GM19372 (cell line): Measurements from ENCODE around the gene SSNA1.

Experiments used
- ATAC-seq: cut with Tn5 transposase; IDR thresholded peaks from one replicate; pipeline ENCODE4 v1.9.1; 2021; ENCODE audit warnings: mild to moderate bottlenecking, low read depth, moderate library complexity; ENCODE audit not compliant: unreplicated experiment

Gene SSNA1

GRCh38 chr9:137198051-137198901, 9.8 kb downstream of the SSNA1 start:
- ATAC-seq: no peak

DNA sequence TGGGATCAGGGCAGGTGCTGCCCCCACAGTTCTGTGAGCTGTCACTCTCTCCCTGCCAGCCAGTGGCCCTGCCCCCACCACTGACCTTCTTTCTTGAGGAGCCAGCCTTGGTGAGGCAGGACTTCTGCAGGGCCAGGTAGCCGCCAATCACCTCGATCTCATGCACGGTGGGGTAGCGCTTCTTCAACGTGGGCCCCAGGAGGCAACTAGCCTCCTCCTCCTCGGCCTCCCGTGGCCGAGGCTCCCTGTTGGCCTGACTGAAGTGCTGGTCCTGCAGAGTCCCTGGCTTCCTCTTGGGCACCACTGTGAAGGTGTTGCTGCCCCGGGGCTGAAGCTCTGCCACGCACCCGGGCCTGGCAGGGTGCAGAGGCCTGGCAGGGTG, 10.4 kb downstream of the SSNA1 start:
- no peak for ATAC-seq

DNA sequence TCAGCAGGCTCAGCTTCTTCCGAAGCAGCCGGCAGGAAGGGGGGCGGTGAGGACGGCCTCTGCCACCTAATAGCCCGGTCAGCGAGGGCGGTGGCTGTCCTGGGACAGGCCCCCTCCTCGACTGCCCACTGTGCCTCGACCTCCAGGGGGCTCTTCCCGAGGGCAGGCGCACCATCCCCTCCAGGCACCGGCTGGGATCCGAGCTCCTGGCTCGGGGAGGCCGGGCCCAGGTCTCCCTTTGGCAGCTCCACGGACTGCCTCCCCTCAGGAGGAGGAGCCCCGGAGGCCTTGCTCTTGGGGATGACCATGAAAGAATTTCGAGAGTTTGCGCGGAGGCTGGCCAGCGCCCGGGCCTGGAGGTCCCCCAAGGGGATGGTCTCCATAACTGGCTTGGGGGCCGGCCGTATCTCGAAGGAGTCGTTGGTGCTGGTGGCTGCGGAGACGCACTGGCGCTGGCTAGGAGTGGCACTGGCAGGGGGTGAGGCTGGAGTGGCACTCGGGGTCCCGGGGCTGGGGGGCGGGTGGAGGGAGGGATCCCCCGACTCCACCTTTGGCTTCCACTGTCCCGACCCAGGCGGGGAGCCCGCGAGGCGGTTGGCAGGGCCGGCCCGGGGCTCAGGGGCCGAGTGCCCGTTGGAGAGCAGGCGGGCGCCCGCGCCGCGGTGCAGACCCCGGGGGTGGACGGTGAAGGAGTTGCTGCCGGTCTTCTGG, 11.1 kb downstream of the SSNA1 start:
- no peak for ATAC-seq

DNA sequence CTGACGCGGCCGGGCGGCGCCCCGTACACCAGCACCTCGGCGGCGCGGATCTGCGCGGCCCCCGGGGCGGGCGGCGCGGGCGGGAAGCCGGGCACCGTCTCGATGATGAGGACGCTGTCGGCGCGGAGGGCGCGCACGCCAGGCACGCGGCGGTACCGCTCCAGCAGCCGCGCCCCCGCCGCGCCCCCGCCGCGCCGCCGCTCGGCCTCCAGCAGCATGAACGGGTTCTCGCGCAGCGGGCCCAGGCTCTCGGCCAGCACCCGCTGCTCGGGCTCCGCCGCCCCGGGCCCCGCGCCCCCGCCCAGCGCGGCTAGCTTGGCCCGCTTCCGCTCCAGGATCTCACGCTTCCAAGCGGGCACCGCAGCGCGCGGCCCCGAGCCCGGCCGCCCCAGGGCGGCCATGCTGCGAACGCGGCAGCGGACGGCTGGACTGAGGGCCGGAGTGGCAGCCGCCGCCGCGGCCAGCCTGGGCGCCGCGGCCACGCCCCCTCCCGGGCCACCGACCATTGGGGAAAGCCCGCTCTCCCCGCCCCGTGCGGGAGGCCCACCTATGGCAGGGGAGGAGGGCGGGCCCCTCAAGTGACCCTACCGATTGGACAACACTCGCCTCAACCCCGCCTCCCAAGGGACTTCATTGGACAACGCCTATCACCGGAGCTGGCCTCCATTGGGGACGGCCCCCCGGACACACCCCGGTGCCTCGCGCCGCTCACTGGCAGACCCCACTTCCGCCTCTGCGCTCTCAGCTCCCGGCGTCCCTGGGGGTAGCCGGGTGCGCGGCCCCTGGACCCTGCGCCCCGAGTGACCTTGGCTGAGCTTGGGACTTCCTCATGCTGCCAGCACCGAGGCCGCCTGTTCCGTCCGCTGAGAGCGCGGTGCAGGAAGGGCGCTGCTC, 12.1 kb downstream of the SSNA1 start, which contains the start of gene TPRN:
TPRN (minus strand) TSS at position 431 of the 894 bp plus-strand sequence; CDS start at position 401, 30 bp downstream.
- ATAC-seq: peak; percentile 90

- no peak for ATAC-seq
Measured at GRCh38 chr9:137201205-137201868, 12.9 kb downstream of the SSNA1 start.

GRCh38 chr9:137202966-137203365, 14.5 kb downstream of the SSNA1 start:
- no peak for ATAC-seq

- no peak for ATAC-seq
Measured at GRCh38 chr9:137204731-137205125, 16.3 kb downstream of the SSNA1 start.

- ATAC-seq: no peak
Measured at GRCh38 chr9:137205126-137206069, 16.9 kb downstream of the SSNA1 start, which contains the start of the genes NDOR1 and TMEM203. Gene NDOR1, plus strand, starts transcription at chr9:137205700. Its CDS starts 78 bp downstream, at chr9:137205778. Gene TMEM203, minus strand, starts transcription at chr9:137205648. Its CDS starts 234 bp downstream, at chr9:137205414.

DNA sequence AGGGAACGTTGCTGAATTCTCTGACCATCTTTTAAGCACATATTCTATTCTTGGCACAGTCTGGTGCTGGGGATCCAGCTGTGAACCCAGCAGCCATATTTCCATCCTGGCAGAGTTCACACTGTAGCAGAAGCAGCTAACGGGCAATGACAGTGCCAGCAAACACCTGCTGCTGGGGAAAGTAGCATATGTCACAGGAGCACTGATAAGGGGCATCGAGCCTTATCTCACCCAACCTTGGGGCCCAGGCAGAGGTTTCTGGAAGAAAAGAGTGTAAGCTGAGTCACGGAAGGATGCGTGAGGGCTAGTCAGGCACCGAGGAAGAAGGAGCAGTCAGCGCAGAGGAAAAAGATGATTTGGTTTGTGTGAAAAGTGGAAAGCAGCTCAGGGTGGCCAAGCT, 18.1 kb downstream of the SSNA1 start:
- no peak for ATAC-seq

DNA sequence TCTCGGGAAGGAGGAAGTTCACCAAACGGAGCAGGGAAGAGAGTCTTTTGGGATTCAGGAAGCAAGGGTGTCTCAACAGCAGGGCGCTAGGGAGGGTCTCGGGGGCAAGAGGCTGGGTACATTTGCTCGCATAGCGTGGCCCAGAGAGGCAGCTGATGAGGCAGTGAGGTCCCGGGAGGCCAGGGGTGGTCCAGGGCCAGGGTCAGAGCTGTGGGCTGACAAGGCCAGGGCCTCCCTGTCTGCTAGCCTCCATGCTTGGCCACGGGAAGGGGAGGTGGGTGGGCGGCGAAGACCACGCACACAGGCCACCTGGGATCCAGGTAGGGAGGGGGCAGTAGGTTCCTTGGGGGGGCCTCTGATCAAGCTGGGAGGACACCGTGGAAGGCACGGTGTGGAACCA, 23.1 kb downstream of the SSNA1 start:
- ATAC-seq: no peak

DNA sequence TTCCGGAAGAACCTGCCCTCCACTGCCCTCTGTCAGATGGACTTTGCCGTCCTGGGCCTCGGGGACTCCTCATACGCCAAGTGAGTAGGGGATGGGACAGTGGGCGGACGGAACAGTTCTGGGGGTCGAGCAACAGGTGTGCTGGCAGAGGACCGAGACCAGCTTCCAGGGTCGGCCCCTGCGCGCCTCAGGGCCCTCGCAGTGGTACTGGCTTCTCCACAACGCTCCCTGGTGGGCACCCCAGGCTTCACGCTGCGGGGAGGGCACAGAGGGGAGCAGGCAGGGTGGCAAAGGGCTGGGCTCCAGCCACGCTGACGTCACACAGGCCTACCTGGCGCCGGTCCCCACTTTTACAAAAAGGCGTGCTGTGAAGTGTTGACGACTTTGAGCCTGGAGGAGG, 24.0 kb downstream of the SSNA1 start:
- ATAC-seq: no peak

DNA sequence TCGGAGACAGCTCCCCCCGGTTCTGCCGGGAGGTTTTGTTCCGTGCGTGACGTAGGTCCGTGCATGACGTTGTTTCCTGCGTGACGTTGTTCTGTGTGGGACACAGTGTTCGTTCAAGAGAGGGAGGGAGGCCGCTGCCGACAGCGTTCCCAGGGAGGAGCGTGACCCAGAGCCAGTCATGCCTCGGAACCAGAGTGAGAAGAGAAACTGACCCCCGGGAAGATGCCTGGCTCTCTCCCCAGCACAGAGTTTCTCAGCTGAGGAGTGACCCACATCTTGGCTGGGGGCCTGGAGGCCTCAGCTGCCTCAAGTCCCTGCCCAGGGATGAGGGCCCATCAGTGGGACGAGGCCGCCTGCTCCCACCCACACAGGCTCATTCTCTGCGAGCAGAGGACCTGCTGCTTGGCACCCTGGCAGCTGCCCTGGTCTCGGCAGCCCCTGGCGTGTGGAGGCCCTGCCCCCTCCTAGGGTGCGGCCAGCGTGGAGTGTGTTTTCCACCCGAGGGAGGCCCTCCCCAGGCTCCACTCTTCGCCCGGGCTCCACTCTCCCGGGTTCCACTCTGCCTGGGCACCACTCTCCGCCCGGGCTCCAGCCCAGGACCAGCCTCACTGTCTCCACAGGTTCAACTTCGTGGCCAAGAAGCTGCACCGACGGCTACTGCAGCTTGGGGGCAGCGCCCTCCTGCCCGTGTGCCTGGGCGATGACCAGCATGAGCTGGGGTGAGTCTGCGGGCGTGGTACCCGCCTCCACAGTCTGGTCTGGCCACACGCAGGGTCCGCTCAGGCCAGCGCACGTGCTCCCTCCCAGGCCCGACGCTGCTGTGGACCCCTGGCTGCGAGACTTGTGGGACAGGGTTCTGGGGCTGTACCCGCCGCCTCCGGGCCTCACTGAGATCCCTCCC, 24.9 kb downstream of the SSNA1 start:
- ATAC-seq: no peak

DNA sequence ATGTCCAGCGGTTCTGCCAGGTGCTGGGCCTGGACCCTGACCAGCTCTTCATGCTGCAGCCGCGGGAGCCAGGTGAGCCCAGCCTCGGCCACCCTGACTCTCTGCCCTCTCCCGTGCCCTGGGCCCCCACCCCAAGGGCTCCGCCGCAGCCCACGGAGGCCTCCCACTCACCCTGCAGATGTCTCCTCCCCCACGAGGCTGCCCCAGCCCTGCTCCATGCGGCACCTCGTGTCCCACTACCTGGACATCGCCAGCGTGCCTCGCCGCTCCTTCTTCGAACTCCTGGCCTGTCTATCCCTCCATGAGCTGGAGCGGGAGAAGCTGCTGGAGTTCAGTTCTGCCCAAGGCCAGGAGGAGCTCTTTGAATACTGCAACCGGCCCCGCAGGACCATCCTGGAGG, 26.1 kb downstream of the SSNA1 start:
- no peak for ATAC-seq

DNA sequence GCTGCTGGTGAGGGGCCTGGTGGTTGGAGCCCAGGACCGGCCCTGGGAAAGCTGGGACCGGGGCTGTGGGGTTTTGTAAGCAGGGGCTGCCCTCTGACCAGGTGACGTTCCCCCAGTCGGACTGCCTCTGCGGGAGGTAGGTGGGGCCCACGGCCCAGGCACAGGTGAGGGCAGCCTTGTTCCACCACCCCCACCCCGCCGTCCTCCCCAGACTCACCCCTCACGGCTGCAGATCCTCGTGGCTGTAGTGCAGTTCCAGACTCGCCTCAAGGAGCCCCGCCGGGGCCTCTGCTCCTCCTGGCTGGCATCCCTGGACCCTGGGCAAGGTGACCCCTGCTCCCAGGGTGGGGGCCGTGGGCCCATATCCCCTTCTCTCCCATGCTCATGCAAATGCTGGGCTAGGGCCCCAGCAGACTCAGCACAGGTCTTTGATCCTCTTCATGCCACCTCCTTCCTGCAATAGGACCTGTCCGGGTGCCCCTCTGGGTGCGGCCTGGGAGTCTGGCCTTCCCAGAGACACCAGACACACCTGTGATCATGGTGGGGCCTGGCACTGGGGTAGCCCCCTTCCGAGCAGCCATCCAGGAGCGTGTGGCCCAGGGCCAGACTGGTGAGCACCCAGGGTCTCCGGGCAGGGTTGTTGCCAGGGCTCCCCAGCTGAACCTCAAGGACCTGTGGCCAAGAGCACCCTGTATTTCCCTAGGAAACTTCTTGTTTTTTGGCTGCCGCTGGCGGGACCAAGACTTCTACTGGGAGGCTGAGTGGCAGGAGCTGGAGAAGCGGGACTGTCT, 26.9 kb downstream of the SSNA1 start:
- no peak for ATAC-seq

DNA sequence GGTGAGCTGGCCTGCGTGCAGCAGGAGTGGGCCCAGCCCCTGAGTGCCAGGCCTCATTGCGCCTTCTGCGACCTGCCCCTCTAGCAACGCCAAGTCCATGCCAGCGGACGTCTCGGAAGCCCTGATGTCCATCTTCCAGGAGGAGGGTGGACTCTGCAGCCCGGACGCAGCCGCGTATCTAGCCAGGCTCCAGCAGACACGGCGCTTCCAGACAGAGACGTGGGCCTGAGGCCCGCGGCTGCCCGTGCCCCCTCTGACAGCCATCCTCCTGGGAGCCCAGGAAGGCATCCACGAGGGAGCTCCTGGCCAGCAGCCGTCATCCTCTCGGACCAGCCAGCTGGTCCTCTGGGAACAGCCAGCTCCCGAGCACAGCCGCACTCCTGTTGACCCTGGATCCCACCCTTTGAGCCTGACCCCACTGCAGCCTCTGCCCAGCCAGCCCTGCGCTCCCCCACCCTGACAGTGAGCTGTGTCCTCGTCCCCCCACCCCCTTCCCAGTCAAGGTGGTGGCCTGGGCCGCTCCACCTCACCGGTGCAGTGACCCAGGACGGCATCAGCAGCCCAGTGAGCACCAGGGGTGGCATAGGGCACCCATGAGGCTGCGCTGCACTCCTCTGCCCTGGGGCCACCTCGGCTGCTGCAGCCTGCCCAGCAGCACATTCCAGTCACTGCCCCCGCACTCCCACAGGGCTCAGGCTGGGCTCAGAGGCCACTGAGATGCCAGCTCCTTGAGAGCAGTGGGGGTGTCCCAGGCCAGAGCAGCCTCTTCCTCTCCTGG, 27.9 kb downstream of the SSNA1 start:
- no peak for ATAC-seq
